ENCODE data around the gene RAB44. TPM values are rescaled to one million over a fixed set of nuclear protein-coding genes. Genes with fewer than 3 reads are reported as not detected.

Gene RAB44
- total RNA-seq, 2 donors from 2014 or later, result 0.14 to 0.45 TPM

- H3K4me1 ChIP-seq (replicated peaks), result no peaks in the 10 kb centered on the region
- DNase-seq (ENCODE audit: low spot score), result no peak
- no peaks in the 10 kb centered on the region for H3K9me3 ChIP-seq
- H3K36me3 ChIP-seq, result peaks cover 3 to 14% of the 10 kb centered on the region in 2 donors
- no peak for TF ChIP-seq POLR2AphosphoS5 (IDR thresholded peaks at IDR 0.05)
- TF ChIP-seq POLR2A (IDR thresholded peaks at IDR 0.05), result no peak
- TF ChIP-seq CTCF (IDR thresholded peaks at IDR 0.05), result no peak
- H3K27me3 ChIP-seq (replicated peaks; ENCODE audit: insufficient read depth), result no peaks in the 10 kb centered on the region
- intact Hi-C loops (cut with DNase I), result no loop called here
- H3K4me3 ChIP-seq, result no peak overlapping the region
- H3K27ac ChIP-seq, result no peak overlapping the region
- 95% methylated on average over 10 of the region's 10 CpGs for WGBS
Measured at GRCh38 chr6:36686668-36687513, 10.7 kb upstream of the RAB44 start.

GRCh38 chr6:36688063-36688738, 9.4 kb upstream of the RAB44 start:
- H3K27me3 ChIP-seq (replicated peaks; ENCODE audit: insufficient read depth), result no peaks in the 10 kb centered on the region
- H3K27ac ChIP-seq, result no peak overlapping the region
- intact Hi-C loops (cut with DNase I), result no loop called here
- DNase-seq (ENCODE audit: low spot score), result no peak
- no peaks in the 10 kb centered on the region for H3K4me1 ChIP-seq (replicated peaks)
- no peak overlapping the region for H3K4me3 ChIP-seq
- H3K36me3 ChIP-seq, result peaks cover 3 to 14% of the 10 kb centered on the region in 2 donors
- no peaks in the 10 kb centered on the region for H3K9me3 ChIP-seq
- WGBS, result 98% methylated on average over 6 of the region's 6 CpGs
- no peak for TF ChIP-seq POLR2A (IDR thresholded peaks at IDR 0.05)
- TF ChIP-seq CTCF (IDR thresholded peaks at IDR 0.05), result no peak
- TF ChIP-seq POLR2AphosphoS5 (IDR thresholded peaks at IDR 0.05), result no peak

GRCh38 chr6:36688739-36689075, 8.9 kb upstream of the RAB44 start:
- intact Hi-C loops (cut with DNase I), result no loop called here
- DNase-seq (ENCODE audit: low spot score), result no peak
- H3K9me3 ChIP-seq, result no peaks in the 10 kb centered on the region
- TF ChIP-seq POLR2AphosphoS5 (IDR thresholded peaks at IDR 0.05), result no peak
- TF ChIP-seq CTCF (IDR thresholded peaks at IDR 0.05), result no peak
- TF ChIP-seq POLR2A (IDR thresholded peaks at IDR 0.05), result no peak
- H3K36me3 ChIP-seq, result peaks cover 3 to 14% of the 10 kb centered on the region in 2 donors
- H3K27me3 ChIP-seq (replicated peaks; ENCODE audit: insufficient read depth), result no peaks in the 10 kb centered on the region
- WGBS, result 89% methylated on average over 5 of the region's 5 CpGs
- no peak overlapping the region for H3K27ac ChIP-seq
- no peak overlapping the region for H3K4me3 ChIP-seq
- no peaks in the 10 kb centered on the region for H3K4me1 ChIP-seq (replicated peaks)

GRCh38 chr6:36691011-36691410, 6.6 kb upstream of the RAB44 start:
- H3K27ac ChIP-seq, result no peak overlapping the region
- H3K36me3 ChIP-seq, result peaks cover 3 to 8% of the 10 kb centered on the region in 2 donors
- H3K27me3 ChIP-seq (replicated peaks; ENCODE audit: insufficient read depth), result no peaks in the 10 kb centered on the region
- no peaks in the 10 kb centered on the region for H3K9me3 ChIP-seq
- no peaks in the 10 kb centered on the region for H3K4me1 ChIP-seq (replicated peaks)
- H3K4me3 ChIP-seq, result no peak overlapping the region
- TF ChIP-seq CTCF (IDR thresholded peaks at IDR 0.05) (no peak), POLR2A (IDR thresholded peaks at IDR 0.05) (no peak), POLR2AphosphoS5 (IDR thresholded peaks at IDR 0.05) (no peak)
- no peak for DNase-seq (ENCODE audit: low spot score)
- intact Hi-C loops (cut with DNase I), result no loop called here
- 88% methylated on average over 4 of the region's 4 CpGs for WGBS

All from prostate gland (tissue), 2 donors.